HCT116 (cell line): ENCODE measurements around the gene MATCAP1. TPM values are rescaled to one million over a fixed set of nuclear protein-coding genes. Genes with fewer than 3 reads are reported as not detected.

Source experiments
- ATAC-seq: fragments of 200-7000 bp; cut with Tn5 transposase; 2 replicates; pipeline ENCODE4 v1.9.1; 2020; ENCODE audit warnings: mild to moderate bottlenecking, moderate library complexity
- BruUV-seq: library from RNA; stranded (reverse); fragments of 400-500 nt; replicated peaks from 2 replicates; lab custom pipeline; 2021; lab: Mats Ljungman, UMichigan
- CTCF ChIA-PET: fragments of 300-600 bp; sonication (Branson Sonifier 250); formaldehyde crosslinking; loops from one replicate; lab custom pipeline; 2021; ENCODE audit warnings: antibody characterized with exemption; lab: Charles Lee
- POLR2A ChIA-PET: fragments of 300-600, 350-600 bp; sonication (Branson Sonifier 250); formaldehyde crosslinking; loops from one replicate; lab custom pipeline; 2021; ENCODE audit warnings: antibody characterized with exemption; lab: Charles Lee
- RAD21 ChIA-PET, 2 experiments: fragments of 300-600 bp; sonication (Branson Sonifier 250); formaldehyde crosslinking; loops; one replicate each; lab custom pipeline; 2023; ENCODE audit warnings: low total read pairs in 2 of 2; ENCODE audit not compliant: uncharacterized antibody in 2 of 2, unreplicated experiment in 2 of 2, low non-redundant PET in 1 of 2; lab: Charles Lee
- DNase-seq: peaks from one replicate; pipeline ENCODE4 v3.0.0-alpha.2; 2010; ENCODE audit warnings: low read depth, low spot score
- H2AFZ ChIP-seq: fragments of 200-600 bp; shearing (Covaris generic), sonication (generic); 2 replicates; pipeline ENCODE4 v1.6.1; 2017; ENCODE audit warnings: low read depth, mixed run types, mixed read lengths, antibody characterized with exemption, low read length; ENCODE audit not compliant: poor library complexity, severe bottlenecking
- H3K27ac ChIP-seq: 2 replicates; pipeline ENCODE4 v1.5.1; 2012; ENCODE audit warnings: low read depth, low read length
- H3K27me3 ChIP-seq: fragments of 200-600 bp; sonication (generic); 2 replicates; pipeline ENCODE4 v1.6.1; 2016; ENCODE audit warnings: mixed run types, low read length, mixed read lengths; ENCODE audit not compliant: insufficient read depth
- H3K36me3 ChIP-seq, 2 experiments: fragments of 200-500 bp in 1 of 2; fragments of 200-600 bp in 1 of 2; sonication (Bioruptor generic) in 1 of 2; sonication (generic) in 1 of 2; 2 replicates each; pipeline versions ENCODE4 v1.5.1 to v1.6.1; 2014 to 2016; ENCODE audit warnings: low read length in 2 of 2, inconsistent platforms in 1 of 2, mixed read lengths in 1 of 2, mixed run types in 1 of 2; ENCODE audit not compliant: insufficient read depth in 2 of 2, control insufficient read depth in 1 of 2
- H3K4me1 ChIP-seq, 2 experiments: fragments of 200-600 bp in 1 of 2; sonication (generic) in 1 of 2; 2 replicates each; pipeline versions ENCODE4 v1.5.1 to v1.6.1; 2012 to 2017; ENCODE audit warnings: low read length in 2 of 2, inconsistent platforms in 1 of 2, mild to moderate bottlenecking in 1 of 2, mixed read lengths in 1 of 2, mixed run types in 1 of 2, moderate library complexity in 1 of 2; ENCODE audit not compliant: insufficient read depth in 2 of 2, control insufficient read depth in 1 of 2
- H3K4me2 ChIP-seq: fragments of 200-600 bp; sonication (generic); 2 replicates; pipeline ENCODE4 v1.6.1; 2017; ENCODE audit warnings: mixed run types, low read length, mixed read lengths
- H3K4me3 ChIP-seq, 2 experiments: fragments of 200-600 bp in 1 of 2; sonication (generic) in 1 of 2; replicated peaks in 1 of 2; 2 replicates each; pipeline ENCODE4 v1.5.1; 2011 to 2016; ENCODE audit warnings: low read length in 2 of 2, control low read depth in 1 of 2, low read depth in 1 of 2, mild to moderate bottlenecking in 1 of 2, mixed read lengths in 1 of 2, mixed run types in 1 of 2
- H3K79me2 ChIP-seq: fragments of 200-600 bp; sonication (generic); 2 replicates; pipeline ENCODE4 v1.6.1; 2017; ENCODE audit warnings: mild to moderate bottlenecking, mixed run types, low read length, moderate library complexity, mixed read lengths; ENCODE audit not compliant: insufficient read depth
- H3K9ac ChIP-seq: fragments of 200-600 bp; sonication (generic); 2 replicates; pipeline ENCODE4 v1.6.1; 2016; ENCODE audit warnings: low read length, mixed read lengths
- H3K9me2 ChIP-seq: fragments of 200-600 bp; sonication (generic), shearing (Covaris generic); 2 replicates; pipeline ENCODE4 v1.6.1; 2017; ENCODE audit warnings: mixed run types, mild to moderate bottlenecking, moderate library complexity; ENCODE audit not compliant: insufficient read depth
- H3K9me3 ChIP-seq, 2 experiments: fragments of 200-500 bp in 1 of 2; fragments of 200-600 bp in 1 of 2; sonication (Bioruptor generic) in 1 of 2; sonication (generic) in 1 of 2; 2 replicates each; pipeline ENCODE4 v1.6.1; 2014 to 2017; ENCODE audit warnings: low read length in 2 of 2, mixed read lengths in 2 of 2, inconsistent platforms in 1 of 2, low read depth in 1 of 2, mild to moderate bottlenecking in 1 of 2, mixed run types in 1 of 2, moderate library complexity in 1 of 2; ENCODE audit not compliant: control insufficient read depth in 1 of 2, insufficient read depth in 1 of 2
- H4K20me1 ChIP-seq: fragments of 200-600 bp; sonication (generic), shearing (Covaris generic); 2 replicates; pipeline ENCODE4 v1.6.1; 2017; ENCODE audit warnings: mixed run types, mild to moderate bottlenecking, moderate library complexity; ENCODE audit not compliant: insufficient read depth
- CBX3 ChIP-seq: IDR thresholded peaks from 2 replicates; pipeline ENCODE4 v1.6.1; 2012; ENCODE audit warnings: low read depth
- CEBPB ChIP-seq: IDR thresholded peaks from 2 replicates; pipeline ENCODE4 v1.6.1; 2012; ENCODE audit warnings: low read depth
- CTCF ChIP-seq, 3 experiments: fragments of 200-600 bp in 1 of 3; sonication (generic) in 1 of 3; IDR thresholded peaks in 2 of 3; conservative IDR thresholded peaks in 1 of 3; 2 replicates each; pipeline ENCODE4 v1.5.1; 2012 to 2017; ENCODE audit warnings: low read depth in 2 of 3, low read length in 2 of 3, antibody characterized with exemption in 1 of 3, borderline replicate concordance in 1 of 3, control low read depth in 1 of 3, mild to moderate bottlenecking in 1 of 3, mixed read lengths in 1 of 3, mixed run types in 1 of 3, moderate library complexity in 1 of 3; ENCODE audit not compliant: insufficient read depth in 1 of 3
- EGR1 ChIP-seq: IDR thresholded peaks from 2 replicates; pipeline ENCODE4 v1.6.1; 2012; ENCODE audit warnings: low read depth
- EZH2phosphoT487 ChIP-seq: fragments of 200-600 bp; IDR thresholded peaks from 2 replicates; pipeline ENCODE4 v1.6.1; 2018; ENCODE audit warnings: antibody characterized with exemption, borderline replicate concordance
- FOSL1 ChIP-seq: IDR thresholded peaks from 2 replicates; pipeline ENCODE4 v1.6.1; 2012; ENCODE audit warnings: low read depth
- JUND ChIP-seq: IDR thresholded peaks from 2 replicates; pipeline ENCODE4 v1.6.1; 2012
- MAX ChIP-seq: IDR thresholded peaks from 2 replicates; pipeline ENCODE4 v1.6.1; 2012
- POLR2AphosphoS5 ChIP-seq: IDR thresholded peaks from 2 replicates; pipeline ENCODE4 v1.6.1; 2011; ENCODE audit warnings: mild to moderate bottlenecking, low read depth, low read length, moderate library complexity
- REST ChIP-seq: IDR thresholded peaks from 2 replicates; pipeline ENCODE4 v1.6.1; 2012; ENCODE audit warnings: low read depth
- SIN3A ChIP-seq: IDR thresholded peaks from 2 replicates; pipeline ENCODE4 v1.6.1; 2012; ENCODE audit warnings: low read depth
- SP1 ChIP-seq: IDR thresholded peaks from 2 replicates; pipeline ENCODE4 v1.6.1; 2012; ENCODE audit warnings: low read depth
- SRF ChIP-seq: IDR thresholded peaks from 2 replicates; pipeline ENCODE4 v1.6.1; 2012; ENCODE audit warnings: low read depth
- TCF7L2 ChIP-seq: IDR thresholded peaks from 2 replicates; pipeline ENCODE4 v1.7.0; 2011; ENCODE audit warnings: borderline replicate concordance, inconsistent platforms; ENCODE audit not compliant: insufficient read depth, insufficient read length; ENCODE audit errors: extremely low read depth
- YY1 ChIP-seq: IDR thresholded peaks from 2 replicates; pipeline ENCODE4 v1.6.1; 2011; ENCODE audit warnings: low read length, low read depth, moderate library complexity, mild to moderate bottlenecking; ENCODE audit not compliant: insufficient replicate concordance; ENCODE audit errors: extremely low read depth
- ZFX ChIP-seq: fragments of 450-650 bp; IDR thresholded peaks from 2 replicates; pipeline ENCODE4 v1.6.1; 2017
- ZNF274 ChIP-seq: fragments of 200-500 bp; sonication (Bioruptor generic); IDR thresholded peaks from 2 replicates; pipeline ENCODE4 v1.6.1; 2014; ENCODE audit warnings: mild to moderate bottlenecking, low read depth, low read length, inconsistent platforms
- intact Hi-C: fragments of 100-400 bp; cut with micrococcal nuclease; formaldehyde crosslinking; loops from 2 replicates; pipeline ENCODE4 v1.10.0; 2022
- total RNA-seq: library from RNA; stranded (reverse); gene quantifications from one replicate; pipeline ENCODE4 v1.2.1, GENCODE V29; 2021; ENCODE audit not compliant: unreplicated experiment

The MATCAP1 gene
- total RNA-seq, 1 experiment from 2014 or later = 38.7 TPM

GRCh38 chr16:67166598-67167168 is 17.1 kb downstream of the MATCAP1 start:
- ChIA-PET CTCF (interaction anchor here (0.8 to 5.6 kb wide), 2 partner anchors 8 to 149 kb away, joined by 3 to 52 read pairs; partner anchors contain the start of genes FBXL8 and TRADD), POLR2A (no interaction called here), RAD21 (no interaction called here)
- no TSS peak for BruUV-seq
- H3K27me3 ChIP-seq = no peaks in the 10 kb centered on the region
- intact Hi-C loops = no loop called here
- H4K20me1 ChIP-seq = no peaks in the 10 kb centered on the region
- H3K9me3 ChIP-seq = no peaks in the 10 kb centered on the region
- H3K4me1 ChIP-seq = peaks cover 32 to 40% of the 10 kb centered on the region in 2 experiments
- ATAC-seq (no peak), DNase-seq (no peak)
- no peak overlapping the region for H3K9ac ChIP-seq
- no peak overlapping the region for H3K4me2 ChIP-seq
- no peaks in the 10 kb centered on the region for H3K9me2 ChIP-seq
- H3K27ac ChIP-seq = no peak overlapping the region
- no peak overlapping the region for H3K4me3 ChIP-seq
- H3K36me3 ChIP-seq = no peaks in the 10 kb centered on the region
- TF ChIP-seq CTCF (IDR thresholded peaks at IDR 0.05 in 2 of 3, conservative IDR thresholded peaks at IDR 0.05 in 1 of 3; ENCODE audit: borderline replicate concordance in 1 of 3, insufficient read depth in 1 of 3, low read depth in 2 of 3, low read length in 2 of 3) (no peak), SIN3A (no peak), YY1 (no peak), POLR2AphosphoS5 (no peak), TCF7L2 (no peak), CBX3 (no peak), JUND (no peak), REST (no peak), FOSL1 (no peak), SP1 (no peak), EZH2phosphoT487 (no peak), ZNF274 (no peak), EGR1 (no peak), MAX (no peak), CEBPB (no peak), ZFX (no peak), SRF (no peak)
- peaks cover 8% of the 10 kb centered on the region; the same call in 1 of the 2 replicates for H3K79me2 ChIP-seq
- H2AFZ ChIP-seq = no peak overlapping the region
